BE2C (cell line): ENCODE data around the gene CES2.
"Not testable (repeated sequence)": the region's sequence is repeated elsewhere in the genome, so short reads cannot be mapped to it uniquely, and the experiment has no call there.

Source experiments
- DNase-seq: peaks from one replicate; pipeline ENCODE4 v3.0.0-alpha.2; 2020
- H3K27me3 ChIP-seq: fragments of 250-450 bp; sonication (Bioruptor Pico); 2 replicates; pipeline ENCODE4 v1.5.1; 2020; ENCODE audit warnings: mild to moderate bottlenecking
- H3K36me3 ChIP-seq: fragments of 250-450 bp; sonication (Bioruptor Pico); 2 replicates; pipeline ENCODE4 v1.5.1; 2020; ENCODE audit warnings: mild to moderate bottlenecking
- H3K4me1 ChIP-seq: fragments of 250-450 bp; sonication (Bioruptor Pico); 2 replicates; pipeline ENCODE4 v1.5.1; 2020
- H3K4me3 ChIP-seq: 2 replicates; pipeline ENCODE4 v1.5.1; 2011; ENCODE audit warnings: low read depth, low read length
- H3K9me3 ChIP-seq: fragments of 250-450 bp; sonication (Bioruptor Pico); 2 replicates; pipeline ENCODE4 v1.5.1; 2020
- TF ChIP-seq, protein P1 (sequence below): IDR thresholded peaks from 2 replicates; pipeline ENCODE4 v1.5.1; 2012; ENCODE audit warnings: mild to moderate bottlenecking, low read depth, low read length

CES2 gene

DNA sequence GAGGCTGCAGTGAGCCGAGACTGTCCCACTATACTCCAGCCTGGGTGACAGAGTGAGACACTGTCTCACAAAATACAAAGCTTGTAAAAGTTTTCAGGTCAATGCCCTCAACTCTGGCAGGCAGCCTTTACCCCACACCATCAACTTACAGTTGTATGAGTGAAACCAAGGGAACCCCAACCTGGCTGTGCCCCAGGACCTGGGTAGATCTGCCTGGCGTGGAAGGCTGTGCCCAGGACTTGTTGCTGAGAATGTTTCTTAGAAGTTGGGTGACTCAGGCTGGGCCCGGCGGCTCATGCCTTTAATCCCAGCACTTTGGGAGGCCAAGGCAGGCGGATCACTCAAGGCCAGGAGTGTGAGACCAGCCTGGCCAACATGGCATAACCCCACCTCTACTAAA lies 33.5 kb downstream of the CES2 start:
- no peak for DNase-seq
- Histone ChIP-seq H3K4me1 (no peaks in the 10 kb centered on the region), H3K36me3 (no peaks in the 10 kb centered on the region), H3K27me3 (no peaks in the 10 kb centered on the region), H3K9me3 (no peaks in the 10 kb centered on the region), H3K4me3 (no peak overlapping the region)
- TF ChIP-seq, protein P1, sequence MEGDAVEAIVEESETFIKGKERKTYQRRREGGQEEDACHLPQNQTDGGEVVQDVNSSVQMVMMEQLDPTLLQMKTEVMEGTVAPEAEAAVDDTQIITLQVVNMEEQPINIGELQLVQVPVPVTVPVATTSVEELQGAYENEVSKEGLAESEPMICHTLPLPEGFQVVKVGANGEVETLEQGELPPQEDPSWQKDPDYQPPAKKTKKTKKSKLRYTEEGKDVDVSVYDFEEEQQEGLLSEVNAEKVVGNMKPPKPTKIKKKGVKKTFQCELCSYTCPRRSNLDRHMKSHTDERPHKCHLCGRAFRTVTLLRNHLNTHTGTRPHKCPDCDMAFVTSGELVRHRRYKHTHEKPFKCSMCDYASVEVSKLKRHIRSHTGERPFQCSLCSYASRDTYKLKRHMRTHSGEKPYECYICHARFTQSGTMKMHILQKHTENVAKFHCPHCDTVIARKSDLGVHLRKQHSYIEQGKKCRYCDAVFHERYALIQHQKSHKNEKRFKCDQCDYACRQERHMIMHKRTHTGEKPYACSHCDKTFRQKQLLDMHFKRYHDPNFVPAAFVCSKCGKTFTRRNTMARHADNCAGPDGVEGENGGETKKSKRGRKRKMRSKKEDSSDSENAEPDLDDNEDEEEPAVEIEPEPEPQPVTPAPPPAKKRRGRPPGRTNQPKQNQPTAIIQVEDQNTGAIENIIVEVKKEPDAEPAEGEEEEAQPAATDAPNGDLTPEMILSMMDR = no peak

DNA sequence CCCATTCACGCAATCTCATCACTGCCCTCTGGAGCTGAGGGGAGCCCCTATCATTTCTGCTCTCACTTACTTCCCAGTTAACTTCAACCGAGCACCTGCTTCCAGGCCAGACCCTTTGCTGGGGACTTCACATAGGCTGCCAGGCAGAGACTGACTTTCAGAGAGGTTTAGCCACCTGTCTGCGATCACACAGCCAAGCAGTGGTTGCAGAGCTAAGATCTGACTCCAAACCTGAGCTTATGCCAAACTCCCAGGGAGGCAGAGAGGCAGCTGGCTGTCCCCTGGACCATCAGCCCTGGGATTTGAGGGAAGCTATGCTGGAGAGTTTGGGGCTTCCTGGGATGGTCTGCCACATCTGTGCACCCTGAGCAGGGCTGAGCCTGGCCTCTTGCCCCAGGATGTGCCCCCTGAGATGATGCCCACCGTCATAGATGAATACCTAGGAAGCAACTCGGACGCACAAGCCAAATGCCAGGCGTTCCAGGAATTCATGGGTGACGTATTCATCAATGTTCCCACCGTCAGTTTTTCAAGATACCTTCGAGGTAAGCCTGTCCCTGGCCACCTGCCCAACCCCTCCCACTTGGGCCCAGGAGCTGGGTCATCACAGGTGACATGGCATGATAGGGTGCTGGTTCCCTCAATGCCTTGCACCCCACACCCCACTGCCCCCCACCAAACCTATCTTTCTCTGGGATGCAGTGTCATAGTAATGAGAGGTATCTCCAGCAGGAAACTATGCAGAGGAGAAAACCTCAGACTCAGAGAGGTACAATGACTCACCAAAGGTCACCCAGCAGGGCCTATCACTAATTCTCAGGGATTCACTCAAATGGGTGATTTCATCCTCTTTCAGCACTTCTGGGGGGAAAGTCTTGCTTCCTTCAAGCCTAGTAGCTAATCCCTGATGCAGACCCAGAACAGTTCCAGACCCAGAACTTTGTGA lies 35.7 kb downstream of the CES2 start:
- Histone ChIP-seq H3K4me3 (no peak overlapping the region), H3K4me1 (no peaks in the 10 kb centered on the region), H3K36me3 (no peaks in the 10 kb centered on the region), H3K27me3 (no peaks in the 10 kb centered on the region), H3K9me3 (no peaks in the 10 kb centered on the region)
- no peak for DNase-seq
- TF ChIP-seq, protein P1 = no peak

DNA sequence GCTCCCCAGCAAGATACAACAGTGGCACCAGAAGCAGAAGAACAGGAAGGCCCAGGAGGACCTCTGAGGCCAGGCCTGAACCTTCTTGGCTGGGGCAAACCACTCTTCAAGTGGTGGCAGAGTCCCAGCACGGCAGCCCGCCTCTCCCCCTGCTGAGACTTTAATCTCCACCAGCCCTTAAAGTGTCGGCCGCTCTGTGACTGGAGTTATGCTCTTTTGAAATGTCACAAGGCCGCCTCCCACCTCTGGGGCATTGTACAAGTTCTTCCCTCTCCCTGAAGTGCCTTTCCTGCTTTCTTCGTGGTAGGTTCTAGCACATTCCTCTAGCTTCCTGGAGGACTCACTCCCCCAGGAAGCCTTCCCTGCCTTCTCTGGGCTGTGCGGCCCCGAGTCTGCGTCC lies 37.7 kb downstream of the CES2 start:
- Histone ChIP-seq H3K27me3 (no peaks in the 10 kb centered on the region), H3K9me3 (no peaks in the 10 kb centered on the region), H3K36me3 (no peaks in the 10 kb centered on the region), H3K4me1 (peaks cover 8% of the 10 kb centered on the region; the same call in 1 of the 2 replicates), H3K4me3 (no peak overlapping the region)
- DNase-seq = no peak
- TF ChIP-seq, protein P1 = no peak

DNA sequence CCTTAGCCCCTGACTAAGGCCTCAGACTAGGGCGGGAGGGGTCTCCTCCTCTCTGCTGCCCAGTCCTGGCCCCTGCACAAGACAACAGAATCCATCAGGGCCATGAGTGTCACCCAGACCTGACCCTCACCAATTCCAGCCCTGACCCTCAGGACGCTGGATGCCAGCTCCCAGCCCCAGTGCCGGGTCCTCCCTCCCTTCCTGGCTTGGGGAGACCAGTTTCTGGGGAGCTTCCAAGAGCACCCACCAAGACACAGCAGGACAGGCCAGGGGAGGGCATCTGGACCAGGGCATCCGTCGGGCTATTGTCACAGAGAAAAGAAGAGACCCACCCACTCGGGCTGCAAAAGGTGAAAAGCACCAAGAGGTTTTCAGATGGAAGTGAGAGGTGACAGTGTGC lies 38.4 kb downstream of the CES2 start:
- TF ChIP-seq, protein P1 = no peak
- no peaks in the 10 kb centered on the region for H3K36me3 ChIP-seq
- peaks cover 8% of the 10 kb centered on the region; the same call in 1 of the 2 replicates for H3K4me1 ChIP-seq
- no peaks in the 10 kb centered on the region for H3K9me3 ChIP-seq
- H3K27me3 ChIP-seq = no peaks in the 10 kb centered on the region
- H3K4me3 ChIP-seq = no peak overlapping the region
- DNase-seq = no peak

DNA sequence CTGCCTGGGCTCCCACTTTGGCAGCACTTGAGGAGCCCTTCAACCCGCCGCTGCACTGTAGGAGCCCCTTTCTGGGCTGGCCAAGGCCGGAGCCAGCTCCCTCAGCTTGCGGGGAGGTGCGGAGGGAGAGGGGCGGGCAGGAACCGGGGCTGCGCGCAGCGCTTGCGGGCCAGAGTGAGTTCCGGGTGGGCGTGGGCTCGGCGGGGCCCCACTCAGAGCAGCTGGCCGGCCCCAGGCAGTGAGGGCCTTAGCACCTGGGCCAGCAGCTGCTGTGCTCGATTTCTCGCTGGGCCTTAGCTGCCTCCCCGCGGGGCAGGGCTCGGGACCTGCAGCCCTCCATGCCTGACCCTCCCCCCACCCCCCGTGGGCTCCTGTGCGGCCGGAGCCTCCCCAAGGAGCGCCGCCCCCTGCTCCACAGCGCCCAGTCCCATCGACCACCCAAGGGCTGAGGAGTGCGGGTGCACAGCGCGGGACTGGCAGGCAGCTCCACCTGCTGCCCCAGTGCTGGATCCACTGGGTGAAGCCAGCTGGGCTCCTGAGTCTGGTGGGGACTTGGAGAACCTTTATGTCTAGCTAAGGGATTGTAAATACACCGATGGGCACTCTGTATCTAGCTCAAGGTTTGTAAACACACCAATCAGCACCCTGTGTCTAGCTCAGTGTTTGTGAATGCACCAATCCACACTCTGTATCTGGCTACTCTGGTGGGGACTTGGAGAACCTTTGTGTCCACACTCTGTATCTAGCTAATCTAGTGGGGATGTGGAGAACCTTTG lies 39.0 kb downstream of the CES2 start:
- DNase-seq, H3K27me3 ChIP-seq, H3K36me3 ChIP-seq, H3K4me1 ChIP-seq, H3K9me3 ChIP-seq, H3K4me3 ChIP-seq: not testable (repeated sequence)

DNA sequence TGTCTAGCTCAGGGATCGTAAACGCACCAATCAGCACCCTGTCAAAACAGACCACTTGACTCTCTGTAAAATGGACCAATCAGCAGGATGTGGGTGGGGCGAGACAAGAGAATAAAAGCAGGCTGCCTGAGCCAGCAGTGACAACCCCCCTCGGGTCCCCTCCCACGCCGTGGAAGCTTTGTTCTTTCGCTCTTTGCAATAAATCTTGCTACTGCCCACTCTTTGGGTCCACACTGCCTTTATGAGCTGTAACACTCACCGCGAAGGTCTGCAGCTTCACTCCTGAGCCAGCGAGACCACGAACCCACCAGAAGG lies 39.6 kb downstream of the CES2 start:
- H3K27me3 ChIP-seq, H3K36me3 ChIP-seq, DNase-seq, H3K4me1 ChIP-seq, H3K9me3 ChIP-seq, H3K4me3 ChIP-seq: not testable (repeated sequence)
